CD4-positive, alpha-beta T cell treated with Interleukin-4 for 4 hours (primary cell): ENCODE data around the gene C1orf198.
A peak's percentile ranks its signal among the peaks of the same experiment; 100 is the strongest.

Experiments
- DNase-seq: peaks from one replicate; pipeline ENCODE4 v3.0.0-alpha.2; 2020

The C1orf198 gene

GRCh38 chr1:230891413-230891812 lies 23.1 kb upstream of the C1orf198 start:
- no peak for DNase-seq

- no peak for DNase-seq
Measured at GRCh38 chr1:230884646-230885045, 16.3 kb upstream of the C1orf198 start.

GRCh38 chr1:230883967-230884366 lies 15.6 kb upstream of the C1orf198 start:
- DNase-seq, result no peak

DNA sequence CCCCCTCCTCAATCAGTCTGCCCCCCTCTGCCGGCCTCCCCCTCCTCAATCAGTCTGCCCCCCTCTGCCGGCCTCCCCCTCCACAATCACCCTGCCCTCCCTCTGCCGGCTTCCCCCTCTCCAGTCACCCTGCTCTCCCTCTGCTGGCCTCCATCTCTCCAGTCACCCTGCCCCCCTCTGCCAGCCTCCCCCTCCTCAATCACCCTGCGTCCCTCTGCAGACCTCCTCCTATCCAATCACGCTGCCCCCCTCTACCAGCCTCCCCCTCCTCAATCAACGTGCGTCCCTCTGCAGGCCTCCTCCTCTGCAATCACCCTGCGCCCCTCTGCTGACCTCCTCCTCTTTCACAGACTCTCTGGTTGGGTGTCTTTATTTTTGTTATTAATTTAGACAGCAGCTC lies 11.5 kb upstream of the C1orf198 start:
- no peak for DNase-seq

GRCh38 chr1:230878591-230878990 lies 10.3 kb upstream of the C1orf198 start:
- DNase-seq, result no peak

- no peak for DNase-seq
Measured at GRCh38 chr1:230877924-230878590, 9.7 kb upstream of the C1orf198 start.

DNA sequence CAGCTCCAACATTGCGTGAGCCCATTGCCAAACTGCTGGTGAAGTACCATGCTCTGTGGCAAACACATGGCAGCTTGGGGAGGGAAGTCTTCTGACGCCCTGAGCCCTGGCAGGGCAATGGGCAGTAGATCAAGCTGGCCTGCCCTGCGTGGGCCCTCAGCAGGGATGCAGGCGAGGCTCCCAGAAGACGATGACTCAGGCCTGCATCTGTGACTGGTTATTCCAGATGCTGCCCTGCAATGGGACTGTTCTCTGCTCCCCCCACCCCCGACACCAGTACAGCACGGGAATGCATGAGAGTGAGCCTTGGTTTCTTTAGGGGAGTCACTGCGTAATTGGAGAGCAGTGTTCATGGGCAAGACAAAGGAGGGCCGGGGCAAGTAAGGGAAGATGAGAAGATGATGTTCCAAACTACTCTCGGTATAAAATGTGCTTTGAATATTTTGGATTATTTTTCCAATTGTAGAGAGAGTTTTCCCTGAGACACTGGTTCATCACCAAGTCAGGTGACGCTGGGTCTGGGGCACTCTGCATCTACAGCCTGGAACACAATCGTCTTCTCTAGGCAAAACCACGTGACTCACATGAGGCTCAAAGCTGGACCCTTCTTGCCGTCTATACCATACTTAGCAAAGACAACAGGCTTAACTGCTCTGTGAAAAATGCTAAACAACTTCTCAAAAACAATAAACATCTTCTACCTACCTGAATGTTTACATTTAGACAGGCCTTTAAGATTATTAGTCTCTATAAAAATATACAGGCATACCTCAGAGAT lies 9.0 kb upstream of the C1orf198 start:
- no peak for DNase-seq

DNA sequence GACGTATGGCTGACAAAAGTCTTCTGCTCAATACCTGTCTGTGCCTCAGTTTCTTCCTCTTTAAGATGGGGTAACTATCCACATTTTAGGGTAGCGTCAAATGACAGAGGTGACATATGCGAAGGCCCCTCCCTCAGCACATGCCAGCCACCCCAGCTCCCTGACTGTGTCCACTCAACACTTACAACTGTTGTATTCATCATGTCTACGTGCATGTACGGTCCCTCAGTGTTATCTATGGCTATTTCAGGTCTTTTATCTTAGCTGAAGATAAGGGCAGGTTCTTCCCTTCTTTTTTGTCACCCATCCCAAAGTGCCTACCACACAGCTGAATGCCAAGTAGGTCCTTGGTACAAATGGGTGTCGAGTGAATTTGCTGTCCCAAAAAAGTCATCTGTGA lies 8.3 kb upstream of the C1orf198 start:
- no peak for DNase-seq

DNA sequence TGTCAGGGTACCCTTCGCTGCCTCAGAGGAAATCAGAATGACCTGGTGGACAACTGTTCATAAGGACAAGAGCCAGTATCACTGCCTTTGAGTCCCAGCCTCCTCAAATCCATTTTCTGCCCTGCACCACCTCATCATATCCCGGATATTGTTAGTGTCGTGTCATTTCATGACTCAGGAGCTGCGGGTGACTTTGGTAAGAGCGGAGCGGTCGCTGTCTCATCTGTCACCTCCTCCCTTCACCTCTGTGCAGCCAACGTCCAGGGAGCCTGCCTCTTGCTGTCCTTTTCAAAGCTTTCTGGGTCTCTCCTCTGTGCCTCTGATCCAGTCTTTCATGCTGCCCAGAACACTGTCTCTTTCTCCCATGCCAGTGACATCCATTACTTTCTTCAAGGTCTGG lies 7.0 kb upstream of the C1orf198 start:
- no peak for DNase-seq

DNA sequence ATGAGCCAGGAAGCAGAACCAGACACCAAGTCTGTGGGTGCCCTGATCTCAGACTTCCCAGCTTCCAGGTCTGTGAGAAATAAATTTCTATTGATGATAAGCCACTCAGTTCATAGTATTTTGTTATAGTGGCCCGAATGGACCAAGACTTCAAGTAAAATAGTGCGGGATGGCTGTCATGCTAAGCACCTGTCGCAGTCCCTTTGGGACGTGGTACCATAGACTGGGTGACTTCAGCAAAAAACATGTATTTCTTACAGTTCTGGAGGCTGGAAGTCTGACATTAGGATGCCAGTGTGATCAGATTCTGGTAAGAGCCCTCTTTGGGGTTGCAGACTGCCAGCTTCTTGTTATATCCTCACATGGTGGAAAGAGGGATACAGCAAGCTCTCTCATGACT lies 2.6 kb upstream of the C1orf198 start:
- no peak for DNase-seq

GRCh38 chr1:230869500-230869899 lies 1.2 kb upstream of the C1orf198 start:
- no peak for DNase-seq

DNA sequence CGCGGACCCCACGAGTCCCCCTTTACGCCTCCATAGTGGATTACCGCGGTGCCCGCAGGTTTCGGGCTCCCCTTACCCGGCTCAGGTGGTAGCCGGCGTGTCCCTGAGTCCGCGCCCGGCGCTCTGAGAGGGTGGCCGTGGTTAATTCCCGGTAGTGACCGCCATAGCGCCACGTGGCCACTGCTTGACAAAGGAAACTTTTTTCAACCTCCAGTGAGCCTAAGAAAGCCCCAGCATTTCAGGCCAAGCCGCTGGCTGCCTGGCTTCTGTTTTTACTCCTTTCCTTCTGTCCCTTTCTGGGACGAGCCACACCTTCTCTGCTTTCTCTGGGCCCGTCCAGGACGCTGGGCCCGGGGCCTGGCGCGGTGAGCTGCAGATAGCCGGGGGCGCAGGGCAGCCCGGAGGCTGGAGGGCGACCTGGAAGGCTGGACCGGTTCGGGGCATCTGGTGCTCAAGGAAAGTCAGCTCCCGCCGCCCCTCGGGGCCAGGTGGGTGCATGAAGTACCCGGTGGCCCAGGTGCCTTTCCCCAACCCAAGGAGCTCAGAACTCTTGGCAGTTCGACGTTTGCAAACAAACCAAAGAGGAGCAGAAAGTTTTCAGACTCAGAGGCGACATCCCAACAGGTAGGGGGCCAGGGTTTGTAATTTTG lies 540 bp upstream of the C1orf198 start:
- DNase-seq, result peak; percentile 6

- no peak for DNase-seq
Measured at GRCh38 chr1:230867101-230867902, 1.0 kb downstream of the C1orf198 start.

DNA sequence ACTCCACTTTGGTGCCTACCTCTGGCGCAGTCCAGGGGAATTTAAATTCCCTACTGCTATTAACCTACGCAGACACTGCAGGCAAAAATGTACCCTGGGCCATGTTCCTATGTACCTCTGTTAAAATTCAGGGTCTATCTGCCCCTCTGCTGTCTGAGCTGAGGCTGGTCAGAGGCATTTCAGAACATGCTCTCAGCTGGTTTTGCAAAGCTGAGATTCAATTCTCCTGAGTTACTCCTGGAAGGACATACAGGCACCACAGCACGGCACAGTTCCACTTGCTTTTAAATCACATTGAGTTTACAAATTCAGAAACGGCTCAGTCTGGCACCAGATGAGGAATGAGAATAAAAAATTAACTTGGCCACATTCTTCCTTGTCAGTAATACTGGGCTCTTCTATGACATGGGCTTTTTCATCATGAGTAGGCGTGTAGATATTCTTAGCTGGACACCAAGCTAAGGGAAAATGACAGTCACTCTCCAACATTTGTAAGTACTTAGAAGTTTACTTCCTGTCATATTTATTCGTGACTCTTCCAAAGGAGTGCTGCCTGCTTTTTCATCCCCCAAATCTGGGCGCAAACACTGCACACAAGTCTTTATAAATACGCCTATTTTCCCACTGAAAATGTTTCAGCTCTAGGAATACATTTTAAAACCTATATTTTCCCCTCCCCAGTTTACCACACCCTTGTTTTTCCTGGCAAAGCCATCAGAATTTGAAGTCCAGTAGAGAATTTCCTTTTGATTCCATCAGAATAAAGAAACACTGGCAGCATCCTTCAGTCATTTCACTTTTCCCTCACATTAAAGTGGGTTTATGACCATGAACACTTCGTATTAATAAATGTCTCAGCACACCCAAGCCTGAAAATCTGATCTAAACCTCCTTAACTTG lies 1.9 kb downstream of the C1orf198 start:
- no peak for DNase-seq

DNA sequence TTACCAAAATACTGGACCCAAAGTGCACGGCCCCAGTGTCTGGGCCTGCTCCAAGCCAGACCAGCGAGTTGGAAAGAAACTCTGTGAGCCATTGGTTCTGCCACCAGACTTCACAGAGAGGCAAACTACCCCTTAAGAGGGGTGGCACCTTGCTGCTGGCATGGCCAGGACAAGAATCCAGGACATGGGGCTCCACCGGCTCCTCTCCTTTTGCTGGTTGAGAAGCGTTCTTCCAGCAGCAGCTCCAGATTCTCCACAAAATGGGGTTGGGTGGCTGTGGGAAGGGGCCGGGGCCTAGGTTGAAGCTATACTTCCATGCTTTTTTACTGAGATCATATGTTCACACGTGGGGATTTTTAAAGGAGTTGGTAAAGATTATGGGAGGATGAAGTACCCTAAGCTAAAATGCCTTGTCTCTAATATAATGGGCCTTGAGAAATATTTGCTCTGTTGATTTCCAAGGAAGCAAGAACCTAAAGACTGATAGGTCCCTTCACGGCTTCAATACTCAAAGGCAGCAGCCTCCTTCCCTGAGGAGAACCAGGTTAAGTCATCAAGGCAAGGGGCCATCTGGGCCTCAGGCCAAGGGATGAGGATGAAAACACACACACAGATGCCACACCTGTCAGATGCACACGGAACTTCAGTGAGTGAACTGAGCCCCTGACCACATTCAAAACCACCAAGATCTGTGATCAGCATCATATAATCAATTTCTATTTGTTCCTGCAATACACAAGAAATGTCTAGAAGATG lies 3.1 kb downstream of the C1orf198 start:
- no peak for DNase-seq

- DNase-seq, result no peak
Measured at GRCh38 chr1:230864441-230864840, 3.9 kb downstream of the C1orf198 start.

- no peak for DNase-seq
Measured at GRCh38 chr1:230863449-230863848, 4.9 kb downstream of the C1orf198 start.

DNA sequence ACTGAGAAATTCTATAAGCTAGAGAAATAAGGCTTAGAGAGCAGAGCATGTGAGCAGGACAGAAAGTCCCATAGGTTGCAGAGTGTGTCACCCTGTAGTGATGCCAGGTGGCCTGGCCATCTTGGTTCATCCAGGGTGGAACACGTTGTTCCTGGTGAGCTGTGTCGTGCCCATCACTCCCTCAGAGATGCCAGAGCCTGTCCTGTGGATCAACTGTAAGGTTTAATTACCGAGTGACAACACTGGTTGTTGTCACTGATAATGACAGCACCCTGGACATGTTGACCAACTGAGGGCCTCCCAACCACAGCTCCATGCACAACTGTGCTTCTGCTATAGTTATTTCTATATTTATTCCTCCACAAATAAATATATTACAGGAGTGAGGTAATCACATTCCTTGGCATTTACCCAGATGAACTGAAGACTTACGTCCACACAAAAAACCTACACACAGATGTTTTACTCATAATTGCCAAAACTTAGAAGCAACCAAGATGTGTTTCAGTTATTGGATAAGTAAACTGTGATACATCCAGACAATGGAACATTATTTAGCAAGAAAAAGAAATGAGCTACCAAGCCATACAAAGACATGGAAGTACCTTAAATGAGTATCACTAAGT lies 6.2 kb downstream of the C1orf198 start:
- DNase-seq, result no peak

GRCh38 chr1:230861489-230861888 lies 6.8 kb downstream of the C1orf198 start:
- no peak for DNase-seq

DNA sequence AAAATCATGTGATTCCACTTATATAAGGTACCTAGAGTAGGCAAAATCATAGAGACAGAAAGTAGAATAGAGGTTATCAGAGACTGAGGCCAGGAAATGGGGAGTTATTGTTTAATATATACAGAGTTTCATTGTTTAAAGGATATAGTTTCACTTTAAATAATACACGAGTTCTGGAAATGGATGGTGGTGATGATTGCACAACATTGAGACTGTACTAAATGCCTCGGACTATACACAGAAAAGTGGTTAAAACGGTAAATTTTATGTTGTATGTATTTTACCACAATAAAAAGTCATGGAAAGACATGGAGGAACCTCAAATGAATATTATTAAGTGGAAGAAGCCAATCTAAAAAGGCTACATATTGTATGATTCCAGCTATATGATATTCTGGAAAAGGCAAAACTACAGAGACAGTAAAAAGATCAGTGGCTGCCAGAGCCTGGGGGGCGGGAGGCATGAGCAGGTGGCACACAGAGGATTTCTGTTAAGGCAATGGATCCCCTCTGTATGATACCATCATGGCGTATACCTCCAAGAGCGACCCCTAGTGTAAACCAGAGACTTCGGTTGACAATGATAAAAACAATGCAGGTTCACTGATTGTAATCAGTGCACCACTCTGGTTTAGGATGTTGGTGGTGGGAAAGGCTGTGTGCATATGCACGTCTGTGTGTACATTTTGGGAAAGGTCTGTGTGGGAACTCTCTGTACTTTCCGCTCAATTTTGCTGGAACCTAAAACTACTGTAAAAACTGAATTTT lies 7.5 kb downstream of the C1orf198 start:
- DNase-seq, result no peak
